HCT116 (cell line): Measurements from ENCODE around the gene PDSS2. TPM values are rescaled to one million over a fixed set of nuclear protein-coding genes. Genes with fewer than 3 reads are reported as not detected.

ENCODE experiments used
- ATAC-seq: fragments of 200-7000 bp; cut with Tn5 transposase; 2 replicates; pipeline ENCODE4 v1.9.1; 2020; ENCODE audit warnings: mild to moderate bottlenecking, moderate library complexity
- BruUV-seq: library from RNA; stranded (reverse); fragments of 400-500 nt; replicated peaks from 2 replicates; lab custom pipeline; 2021; lab: Mats Ljungman, UMichigan
- CTCF ChIA-PET: fragments of 300-600 bp; sonication (Branson Sonifier 250); formaldehyde crosslinking; loops from one replicate; lab custom pipeline; 2021; ENCODE audit warnings: antibody characterized with exemption; lab: Charles Lee
- POLR2A ChIA-PET: fragments of 300-600, 350-600 bp; sonication (Branson Sonifier 250); formaldehyde crosslinking; loops from one replicate; lab custom pipeline; 2021; ENCODE audit warnings: antibody characterized with exemption; lab: Charles Lee
- RAD21 ChIA-PET, 2 experiments: fragments of 300-600 bp; sonication (Branson Sonifier 250); formaldehyde crosslinking; loops; one replicate each; lab custom pipeline; 2023; ENCODE audit warnings: low total read pairs in 2 of 2; ENCODE audit not compliant: uncharacterized antibody in 2 of 2, unreplicated experiment in 2 of 2, low non-redundant PET in 1 of 2; lab: Charles Lee
- DNase-seq: peaks from one replicate; pipeline ENCODE4 v3.0.0-alpha.2; 2010; ENCODE audit warnings: low read depth, low spot score
- H2AFZ ChIP-seq: fragments of 200-600 bp; shearing (Covaris generic), sonication (generic); 2 replicates; pipeline ENCODE4 v1.6.1; 2017; ENCODE audit warnings: low read depth, mixed run types, mixed read lengths, antibody characterized with exemption, low read length; ENCODE audit not compliant: poor library complexity, severe bottlenecking
- H3K27ac ChIP-seq: 2 replicates; pipeline ENCODE4 v1.5.1; 2012; ENCODE audit warnings: low read depth, low read length
- H3K27me3 ChIP-seq: fragments of 200-600 bp; sonication (generic); 2 replicates; pipeline ENCODE4 v1.6.1; 2016; ENCODE audit warnings: mixed run types, low read length, mixed read lengths; ENCODE audit not compliant: insufficient read depth
- H3K36me3 ChIP-seq, 2 experiments: fragments of 200-500 bp in 1 of 2; fragments of 200-600 bp in 1 of 2; sonication (Bioruptor generic) in 1 of 2; sonication (generic) in 1 of 2; 2 replicates each; pipeline versions ENCODE4 v1.5.1 to v1.6.1; 2014 to 2016; ENCODE audit warnings: low read length in 2 of 2, inconsistent platforms in 1 of 2, mixed read lengths in 1 of 2, mixed run types in 1 of 2; ENCODE audit not compliant: insufficient read depth in 2 of 2, control insufficient read depth in 1 of 2
- H3K4me1 ChIP-seq, 2 experiments: fragments of 200-600 bp in 1 of 2; sonication (generic) in 1 of 2; 2 replicates each; pipeline versions ENCODE4 v1.5.1 to v1.6.1; 2012 to 2017; ENCODE audit warnings: low read length in 2 of 2, inconsistent platforms in 1 of 2, mild to moderate bottlenecking in 1 of 2, mixed read lengths in 1 of 2, mixed run types in 1 of 2, moderate library complexity in 1 of 2; ENCODE audit not compliant: insufficient read depth in 2 of 2, control insufficient read depth in 1 of 2
- H3K4me2 ChIP-seq: fragments of 200-600 bp; sonication (generic); 2 replicates; pipeline ENCODE4 v1.6.1; 2017; ENCODE audit warnings: mixed run types, low read length, mixed read lengths
- H3K4me3 ChIP-seq, 2 experiments: fragments of 200-600 bp in 1 of 2; sonication (generic) in 1 of 2; replicated peaks in 1 of 2; 2 replicates each; pipeline ENCODE4 v1.5.1; 2011 to 2016; ENCODE audit warnings: low read length in 2 of 2, control low read depth in 1 of 2, low read depth in 1 of 2, mild to moderate bottlenecking in 1 of 2, mixed read lengths in 1 of 2, mixed run types in 1 of 2
- H3K79me2 ChIP-seq: fragments of 200-600 bp; sonication (generic); 2 replicates; pipeline ENCODE4 v1.6.1; 2017; ENCODE audit warnings: mild to moderate bottlenecking, mixed run types, low read length, moderate library complexity, mixed read lengths; ENCODE audit not compliant: insufficient read depth
- H3K9ac ChIP-seq: fragments of 200-600 bp; sonication (generic); 2 replicates; pipeline ENCODE4 v1.6.1; 2016; ENCODE audit warnings: low read length, mixed read lengths
- H3K9me2 ChIP-seq: fragments of 200-600 bp; sonication (generic), shearing (Covaris generic); 2 replicates; pipeline ENCODE4 v1.6.1; 2017; ENCODE audit warnings: mixed run types, mild to moderate bottlenecking, moderate library complexity; ENCODE audit not compliant: insufficient read depth
- H3K9me3 ChIP-seq, 2 experiments: fragments of 200-500 bp in 1 of 2; fragments of 200-600 bp in 1 of 2; sonication (Bioruptor generic) in 1 of 2; sonication (generic) in 1 of 2; 2 replicates each; pipeline ENCODE4 v1.6.1; 2014 to 2017; ENCODE audit warnings: low read length in 2 of 2, mixed read lengths in 2 of 2, inconsistent platforms in 1 of 2, low read depth in 1 of 2, mild to moderate bottlenecking in 1 of 2, mixed run types in 1 of 2, moderate library complexity in 1 of 2; ENCODE audit not compliant: control insufficient read depth in 1 of 2, insufficient read depth in 1 of 2
- H4K20me1 ChIP-seq: fragments of 200-600 bp; sonication (generic), shearing (Covaris generic); 2 replicates; pipeline ENCODE4 v1.6.1; 2017; ENCODE audit warnings: mixed run types, mild to moderate bottlenecking, moderate library complexity; ENCODE audit not compliant: insufficient read depth
- CBX3 ChIP-seq: IDR thresholded peaks from 2 replicates; pipeline ENCODE4 v1.6.1; 2012; ENCODE audit warnings: low read depth
- CEBPB ChIP-seq: IDR thresholded peaks from 2 replicates; pipeline ENCODE4 v1.6.1; 2012; ENCODE audit warnings: low read depth
- CTCF ChIP-seq, 3 experiments: fragments of 200-600 bp in 1 of 3; sonication (generic) in 1 of 3; IDR thresholded peaks in 2 of 3; conservative IDR thresholded peaks in 1 of 3; 2 replicates each; pipeline ENCODE4 v1.5.1; 2012 to 2017; ENCODE audit warnings: low read depth in 2 of 3, low read length in 2 of 3, antibody characterized with exemption in 1 of 3, borderline replicate concordance in 1 of 3, control low read depth in 1 of 3, mild to moderate bottlenecking in 1 of 3, mixed read lengths in 1 of 3, mixed run types in 1 of 3, moderate library complexity in 1 of 3; ENCODE audit not compliant: insufficient read depth in 1 of 3
- EGR1 ChIP-seq: IDR thresholded peaks from 2 replicates; pipeline ENCODE4 v1.6.1; 2012; ENCODE audit warnings: low read depth
- ELF1 ChIP-seq: IDR thresholded peaks from 2 replicates; pipeline ENCODE4 v1.6.1; 2012; ENCODE audit warnings: low read depth, borderline replicate concordance
- EZH2phosphoT487 ChIP-seq: fragments of 200-600 bp; IDR thresholded peaks from 2 replicates; pipeline ENCODE4 v1.6.1; 2018; ENCODE audit warnings: antibody characterized with exemption, borderline replicate concordance
- FOSL1 ChIP-seq: IDR thresholded peaks from 2 replicates; pipeline ENCODE4 v1.6.1; 2012; ENCODE audit warnings: low read depth
- JUND ChIP-seq: IDR thresholded peaks from 2 replicates; pipeline ENCODE4 v1.6.1; 2012
- MAX ChIP-seq: IDR thresholded peaks from 2 replicates; pipeline ENCODE4 v1.6.1; 2012
- POLR2A ChIP-seq: IDR thresholded peaks from 2 replicates; pipeline ENCODE4 v1.7.0; 2011; ENCODE audit warnings: borderline replicate concordance; ENCODE audit not compliant: insufficient read depth, insufficient read length; ENCODE audit errors: extremely low read depth
- POLR2AphosphoS5 ChIP-seq: IDR thresholded peaks from 2 replicates; pipeline ENCODE4 v1.6.1; 2011; ENCODE audit warnings: mild to moderate bottlenecking, low read depth, low read length, moderate library complexity
- RAD21 ChIP-seq: IDR thresholded peaks from 2 replicates; pipeline ENCODE4 v1.6.1; 2012; ENCODE audit warnings: low read depth, mild to moderate bottlenecking
- REST ChIP-seq: IDR thresholded peaks from 2 replicates; pipeline ENCODE4 v1.6.1; 2012; ENCODE audit warnings: low read depth
- SIN3A ChIP-seq: IDR thresholded peaks from 2 replicates; pipeline ENCODE4 v1.6.1; 2012; ENCODE audit warnings: low read depth
- SP1 ChIP-seq: IDR thresholded peaks from 2 replicates; pipeline ENCODE4 v1.6.1; 2012; ENCODE audit warnings: low read depth
- SRF ChIP-seq: IDR thresholded peaks from 2 replicates; pipeline ENCODE4 v1.6.1; 2012; ENCODE audit warnings: low read depth
- TCF7L2 ChIP-seq: IDR thresholded peaks from 2 replicates; pipeline ENCODE4 v1.7.0; 2011; ENCODE audit warnings: borderline replicate concordance, inconsistent platforms; ENCODE audit not compliant: insufficient read depth, insufficient read length; ENCODE audit errors: extremely low read depth
- YY1 ChIP-seq: IDR thresholded peaks from 2 replicates; pipeline ENCODE4 v1.6.1; 2011; ENCODE audit warnings: low read length, low read depth, moderate library complexity, mild to moderate bottlenecking; ENCODE audit not compliant: insufficient replicate concordance; ENCODE audit errors: extremely low read depth
- ZFX ChIP-seq: fragments of 450-650 bp; IDR thresholded peaks from 2 replicates; pipeline ENCODE4 v1.6.1; 2017
- ZNF274 ChIP-seq: fragments of 200-500 bp; sonication (Bioruptor generic); IDR thresholded peaks from 2 replicates; pipeline ENCODE4 v1.6.1; 2014; ENCODE audit warnings: mild to moderate bottlenecking, low read depth, low read length, inconsistent platforms
- intact Hi-C: fragments of 100-400 bp; cut with micrococcal nuclease; formaldehyde crosslinking; loops from 2 replicates; pipeline ENCODE4 v1.10.0; 2022
- total RNA-seq: library from RNA; stranded (reverse); gene quantifications from one replicate; pipeline ENCODE4 v1.2.1, GENCODE V29; 2021; ENCODE audit not compliant: unreplicated experiment

The PDSS2 gene
- total RNA-seq, 1 experiment from 2014 or later: 12.2 TPM

- Histone ChIP-seq H3K9ac (no peak overlapping the region), H3K27me3 (no peaks in the 10 kb centered on the region), H2AFZ (no peak overlapping the region), H3K4me2 (no peak overlapping the region), H3K9me2 (no peaks in the 10 kb centered on the region), H3K36me3 (no peaks in the 10 kb centered on the region), H3K79me2 (no peaks in the 10 kb centered on the region), H4K20me1 (no peaks in the 10 kb centered on the region), H3K4me1 (no peaks in the 10 kb centered on the region), H3K27ac (no peak overlapping the region), H3K4me3 (no peak overlapping the region), H3K9me3 (no peaks in the 10 kb centered on the region)
- ChIA-PET POLR2A (no interaction called here), RAD21 (no interaction called here), CTCF (no interaction called here)
- DNase-seq: no peak
- TF ChIP-seq POLR2A (no peak), CTCF (IDR thresholded peaks at IDR 0.05 in 2 of 3, conservative IDR thresholded peaks at IDR 0.05 in 1 of 3; ENCODE audit: borderline replicate concordance in 1 of 3, insufficient read depth in 1 of 3, low read depth in 2 of 3, low read length in 2 of 3) (no peak), CEBPB (no peak), FOSL1 (no peak), REST (no peak), POLR2AphosphoS5 (no peak), EGR1 (no peak), JUND (no peak), CBX3 (no peak), SIN3A (no peak), RAD21 (no peak), SP1 (no peak), TCF7L2 (no peak), SRF (no peak), EZH2phosphoT487 (no peak), YY1 (no peak), MAX (no peak), ZNF274 (no peak), ZFX (no peak), ELF1 (no peak)
- no TSS peak for BruUV-seq
- ATAC-seq: no peak
- intact Hi-C loops: no loop called here
Observed at GRCh38 chr6:107217248-107217647, 242.1 kb downstream of the PDSS2 start.
